ENCODE data around the gene NRTN.

Gene NRTN

DNA sequence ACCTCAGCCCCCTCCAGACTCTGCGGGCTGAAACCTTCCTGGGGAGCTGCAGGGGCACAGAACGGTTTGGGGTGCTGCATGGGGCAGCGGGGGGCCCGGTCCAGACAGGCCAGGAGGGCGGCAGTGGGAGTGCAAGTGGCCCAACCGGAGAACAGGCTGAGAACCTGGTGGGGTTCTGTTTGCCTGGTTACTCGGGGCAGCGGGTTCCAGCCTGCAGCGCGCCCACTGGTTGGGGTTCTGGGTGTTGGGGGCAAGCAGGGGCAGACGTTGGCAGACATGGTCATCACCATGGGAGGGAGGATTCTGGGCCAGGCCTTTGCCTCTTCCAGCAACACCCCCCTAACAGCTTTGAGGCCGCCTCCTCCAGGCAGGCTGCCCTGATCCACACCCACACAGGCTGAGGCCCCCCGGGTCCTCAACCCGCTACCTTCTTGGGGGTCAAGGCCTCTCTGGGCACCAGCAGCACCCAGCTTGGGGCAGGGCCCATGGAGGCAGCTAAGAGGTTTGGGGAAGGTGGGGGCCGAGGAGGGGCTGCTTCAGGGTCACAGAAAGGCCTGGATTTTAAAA lies 20.2 kb upstream of the NRTN start, which contains the start of gene PRR22:
TSS of gene PRR22 (minus strand) at position 166 of the 567 bp plus-strand sequence. CDS start at position 80, 86 bp downstream.
- H3K27ac ChIP-seq (ENCODE audit: low read depth, low read length) = no peak within 1 kb of the TSS
- no peak within 1 kb of the TSS for H3K4ac ChIP-seq (ENCODE audit: low read depth, low read length)
- H3K9ac ChIP-seq (ENCODE audit: low read length) = no peak within 1 kb of the TSS
- no peak within 1 kb of the TSS for H3K4me3 ChIP-seq (ENCODE audit: low read depth, low read length)
- no peak within 1 kb of the TSS for H2AK5ac ChIP-seq (ENCODE audit: low read length)
- H3K23ac ChIP-seq (ENCODE audit: low read length) = no peak within 1 kb of the TSS
- H2BK120ac ChIP-seq (ENCODE audit: insufficient read depth, low read length, poor library complexity) = no peak within 1 kb of the TSS
- H3K4me2 ChIP-seq (ENCODE audit: low read length) = no peak within 1 kb of the TSS
- no CpG with 5 or more reads among the region's 15 CpGs for WGBS (ENCODE audit: extremely low coverage, insufficient coverage, insufficient read length)
- peaks cover 4% of the 10 kb centered on the region for H3K9me3 ChIP-seq (ENCODE audit: insufficient read depth, low read depth, low read length)
- no peaks in the 10 kb centered on the region for H3K4me1 ChIP-seq (ENCODE audit: control insufficient read depth in 1 of 2, insufficient read depth in 2 of 2, low read length in 2 of 2)
- no peak within 1 kb of the TSS for H4K91ac ChIP-seq (ENCODE audit: low read depth, low read length)
- H4K8ac ChIP-seq (ENCODE audit: low read depth, low read length) = no peak within 1 kb of the TSS
- no peaks in the 10 kb centered on the region for H3K79me1 ChIP-seq (ENCODE audit: low read length)
- H2BK12ac ChIP-seq (ENCODE audit: low read length) = no peak within 1 kb of the TSS
- no peaks in the 10 kb centered on the region for H3K27me3 ChIP-seq (ENCODE audit: insufficient read depth, low read length)
- no peak for DNase-seq
- no peak within 1 kb of the TSS for H2BK5ac ChIP-seq (ENCODE audit: low read depth, low read length, poor library complexity)
- no peak within 1 kb of the TSS for H4K12ac ChIP-seq (ENCODE audit: low read depth, low read length)
- H3K14ac ChIP-seq (ENCODE audit: low read length) = no peak within 1 kb of the TSS
- no peaks in the 10 kb centered on the region for H3K79me2 ChIP-seq (ENCODE audit: control insufficient read depth, insufficient read depth, low read length, poor library complexity)
- H2AFZ ChIP-seq (ENCODE audit: insufficient read depth, low read length, poor library complexity) = no peak within 1 kb of the TSS
- H3K36me3 ChIP-seq (ENCODE audit: control insufficient read depth in 1 of 2, insufficient read depth in 2 of 2, low read length in 2 of 2) = peaks cover 55 to 56% of the 10 kb centered on the region in 2 experiments
- no peak within 1 kb of the TSS for H3K18ac ChIP-seq (ENCODE audit: low read length)

DNA sequence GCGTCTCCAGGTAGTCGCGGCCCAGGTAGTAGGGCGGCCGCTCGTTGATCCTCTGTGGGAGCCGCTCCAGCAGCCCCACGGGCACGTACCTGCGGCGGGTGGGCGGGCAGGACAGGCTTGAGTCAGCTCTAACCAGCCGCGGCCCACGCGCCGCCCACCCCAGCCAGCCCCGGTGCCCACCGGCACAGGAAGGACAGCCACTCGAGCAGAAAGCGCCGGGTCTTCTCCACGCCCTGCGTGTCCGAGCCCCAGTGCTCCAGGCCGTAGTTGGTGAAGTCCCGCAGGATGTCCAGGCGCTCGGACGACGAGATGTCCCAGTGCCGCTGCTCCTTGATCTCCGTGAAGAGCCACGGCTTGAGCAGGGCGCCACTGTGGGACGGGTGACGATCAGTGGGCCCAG lies 19.4 kb upstream of the NRTN start:
- no peaks in the 10 kb centered on the region for H3K79me2 ChIP-seq (ENCODE audit: control insufficient read depth, insufficient read depth, low read length, poor library complexity)
- H4K91ac ChIP-seq (ENCODE audit: low read depth, low read length) = no peak overlapping the region
- WGBS (ENCODE audit: extremely low coverage, insufficient coverage, insufficient read length) = no CpG with 5 or more reads among the region's 37 CpGs
- H2BK12ac ChIP-seq (ENCODE audit: low read length) = no peak overlapping the region
- H3K9ac ChIP-seq (ENCODE audit: low read length) = no peak overlapping the region
- H2AFZ ChIP-seq (ENCODE audit: insufficient read depth, low read length, poor library complexity) = no peak overlapping the region
- H4K8ac ChIP-seq (ENCODE audit: low read depth, low read length) = no peak overlapping the region
- H3K4me2 ChIP-seq (ENCODE audit: low read length) = no peak overlapping the region
- H3K4me1 ChIP-seq (ENCODE audit: control insufficient read depth in 1 of 2, insufficient read depth in 2 of 2, low read length in 2 of 2) = peaks cover 3 to 6% of the 10 kb centered on the region in 2 experiments
- no peak overlapping the region for H2AK5ac ChIP-seq (ENCODE audit: low read length)
- no peak overlapping the region for H4K12ac ChIP-seq (ENCODE audit: low read depth, low read length)
- H3K4ac ChIP-seq (ENCODE audit: low read depth, low read length) = no peak overlapping the region
- peaks cover 4% of the 10 kb centered on the region for H3K9me3 ChIP-seq (ENCODE audit: insufficient read depth, low read depth, low read length)
- no peak overlapping the region for H3K18ac ChIP-seq (ENCODE audit: low read length)
- no peaks in the 10 kb centered on the region for H3K27me3 ChIP-seq (ENCODE audit: insufficient read depth, low read length)
- H3K36me3 ChIP-seq (ENCODE audit: control insufficient read depth in 1 of 2, insufficient read depth in 2 of 2, low read length in 2 of 2) = peaks cover 59 to 61% of the 10 kb centered on the region in 2 experiments
- H3K79me1 ChIP-seq (ENCODE audit: low read length) = no peaks in the 10 kb centered on the region
- no peak overlapping the region for H2BK120ac ChIP-seq (ENCODE audit: insufficient read depth, low read length, poor library complexity)
- no peak overlapping the region for H2BK5ac ChIP-seq (ENCODE audit: low read depth, low read length, poor library complexity)
- H3K14ac ChIP-seq (ENCODE audit: low read length) = no peak overlapping the region
- no peak overlapping the region for H3K4me3 ChIP-seq (ENCODE audit: low read depth, low read length)
- H3K27ac ChIP-seq (ENCODE audit: low read depth, low read length) = no peak overlapping the region
- H3K23ac ChIP-seq (ENCODE audit: low read length) = no peak overlapping the region
- no peak for DNase-seq

DNA sequence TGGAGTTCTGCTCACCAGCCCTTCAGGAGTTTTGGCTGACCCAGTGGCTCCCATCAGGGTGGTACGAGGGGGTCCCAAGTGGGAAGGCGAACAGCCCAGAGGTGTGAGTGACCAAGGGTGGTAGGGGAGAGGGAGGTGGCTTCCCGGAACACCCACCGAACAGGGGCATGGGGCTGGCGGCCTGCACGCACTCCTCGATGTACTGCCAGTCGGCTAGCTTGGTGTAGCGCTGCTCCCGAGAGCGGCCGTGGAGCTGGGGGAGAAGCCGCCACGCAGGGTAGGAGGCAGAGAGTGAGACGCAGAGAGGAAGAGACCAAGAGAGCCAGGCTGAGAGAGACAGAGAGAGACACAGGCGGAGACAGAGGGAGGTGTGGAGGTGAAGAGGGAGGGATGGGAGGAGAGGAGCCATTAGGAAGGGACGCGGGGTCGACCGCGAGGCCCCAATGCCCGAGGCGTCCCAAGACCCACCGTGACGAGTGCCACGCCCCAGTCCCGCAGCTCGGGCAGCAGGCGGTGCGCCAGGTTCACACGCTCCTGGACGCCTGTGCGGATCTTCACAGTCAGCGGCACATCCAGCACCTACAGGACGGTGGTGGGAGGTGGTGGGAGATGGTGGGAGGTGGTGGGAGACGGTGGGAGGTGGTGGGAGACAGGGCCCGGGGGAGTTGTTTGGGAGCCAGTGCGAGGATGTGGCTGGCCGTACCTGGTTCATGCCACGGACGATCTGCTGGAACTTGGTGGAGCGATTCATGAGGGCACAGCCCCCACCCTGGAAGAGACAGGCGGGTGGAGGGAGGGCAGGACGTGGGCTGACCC lies 18.1 kb upstream of the NRTN start:
- H3K4me1 ChIP-seq (ENCODE audit: control insufficient read depth in 1 of 2, insufficient read depth in 2 of 2, low read length in 2 of 2) = peaks cover 3 to 6% of the 10 kb centered on the region in 2 experiments
- peaks cover 2% of the 10 kb centered on the region for H3K79me2 ChIP-seq (ENCODE audit: control insufficient read depth, insufficient read depth, low read length, poor library complexity)
- no peak overlapping the region for H3K4me2 ChIP-seq (ENCODE audit: low read length)
- H3K4me3 ChIP-seq (ENCODE audit: low read depth, low read length) = no peak overlapping the region
- H2BK120ac ChIP-seq (ENCODE audit: insufficient read depth, low read length, poor library complexity) = no peak overlapping the region
- peaks cover 5% of the 10 kb centered on the region for H3K9me3 ChIP-seq (ENCODE audit: insufficient read depth, low read depth, low read length)
- no peak overlapping the region for H2BK5ac ChIP-seq (ENCODE audit: low read depth, low read length, poor library complexity)
- no peak overlapping the region for H3K27ac ChIP-seq (ENCODE audit: low read depth, low read length)
- no peak overlapping the region for H3K4ac ChIP-seq (ENCODE audit: low read depth, low read length)
- peaks cover 4% of the 10 kb centered on the region for H3K79me1 ChIP-seq (ENCODE audit: low read length)
- H2AK5ac ChIP-seq (ENCODE audit: low read length) = no peak overlapping the region
- H3K23ac ChIP-seq (ENCODE audit: low read length) = no peak overlapping the region
- H3K14ac ChIP-seq (ENCODE audit: low read length) = no peak overlapping the region
- H3K18ac ChIP-seq (ENCODE audit: low read length) = no peak overlapping the region
- DNase-seq = no peak
- no peak overlapping the region for H2AFZ ChIP-seq (ENCODE audit: insufficient read depth, low read length, poor library complexity)
- no peaks in the 10 kb centered on the region for H3K27me3 ChIP-seq (ENCODE audit: insufficient read depth, low read length)
- H4K12ac ChIP-seq (ENCODE audit: low read depth, low read length) = no peak overlapping the region
- no CpG with 5 or more reads among the region's 44 CpGs for WGBS (ENCODE audit: extremely low coverage, insufficient coverage, insufficient read length)
- no peak overlapping the region for H4K8ac ChIP-seq (ENCODE audit: low read depth, low read length)
- H4K91ac ChIP-seq (ENCODE audit: low read depth, low read length) = no peak overlapping the region
- H3K36me3 ChIP-seq (ENCODE audit: control insufficient read depth in 1 of 2, insufficient read depth in 2 of 2, low read length in 2 of 2) = peaks cover 59 to 61% of the 10 kb centered on the region in 2 experiments
- no peak overlapping the region for H3K9ac ChIP-seq (ENCODE audit: low read length)
- H2BK12ac ChIP-seq (ENCODE audit: low read length) = no peak overlapping the region

DNA sequence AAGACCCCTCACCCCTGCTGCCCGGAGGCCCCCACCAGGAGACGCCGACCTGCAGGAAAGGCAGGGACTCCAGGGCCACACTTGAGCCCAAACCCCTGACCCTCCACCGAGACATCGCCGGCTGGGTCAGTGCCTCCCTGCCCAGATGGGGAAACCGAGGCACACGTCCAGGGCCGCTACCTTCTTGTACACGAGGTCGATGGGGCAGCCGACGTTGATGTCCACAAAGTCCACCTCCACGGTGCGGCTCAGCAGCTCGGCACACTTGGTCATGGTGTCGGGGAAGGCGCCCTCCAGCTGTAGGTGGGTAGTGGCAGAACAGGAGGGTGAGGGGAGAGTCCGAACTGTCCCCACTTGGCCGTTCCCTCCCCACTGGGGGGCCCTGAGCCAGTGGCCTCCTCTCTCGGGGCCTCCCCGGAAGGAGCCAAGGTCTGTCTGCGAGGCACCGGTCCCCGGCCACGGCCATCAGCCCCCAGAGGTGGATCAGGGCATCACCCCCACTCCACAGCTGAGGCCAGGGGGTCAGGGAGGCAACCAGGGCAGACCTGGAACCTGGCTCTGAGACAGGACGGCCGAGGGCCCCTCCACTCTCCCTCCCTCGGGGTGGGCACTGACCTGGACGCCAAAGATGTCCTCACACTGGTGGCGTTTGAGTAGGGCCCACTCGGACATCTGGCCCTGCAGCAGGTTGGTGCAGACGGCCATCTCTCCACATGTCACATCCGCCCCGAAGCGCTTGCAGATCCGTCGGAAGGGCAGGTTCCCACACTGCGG lies 17.3 kb upstream of the NRTN start:
- DNase-seq = no peak
- H3K9ac ChIP-seq (ENCODE audit: low read length) = no peak overlapping the region
- no peak overlapping the region for H3K14ac ChIP-seq (ENCODE audit: low read length)
- no peak overlapping the region for H3K23ac ChIP-seq (ENCODE audit: low read length)
- peaks cover 2% of the 10 kb centered on the region for H3K79me2 ChIP-seq (ENCODE audit: control insufficient read depth, insufficient read depth, low read length, poor library complexity)
- H4K12ac ChIP-seq (ENCODE audit: low read depth, low read length) = no peak overlapping the region
- H3K36me3 ChIP-seq (ENCODE audit: control insufficient read depth in 1 of 2, insufficient read depth in 2 of 2, low read length in 2 of 2) = peaks cover 59 to 61% of the 10 kb centered on the region in 2 experiments
- WGBS (ENCODE audit: extremely low coverage, insufficient coverage, insufficient read length) = no CpG with 5 or more reads among the region's 39 CpGs
- H2BK12ac ChIP-seq (ENCODE audit: low read length) = no peak overlapping the region
- no peak overlapping the region for H2BK5ac ChIP-seq (ENCODE audit: low read depth, low read length, poor library complexity)
- no peak overlapping the region for H3K27ac ChIP-seq (ENCODE audit: low read depth, low read length)
- H3K4me3 ChIP-seq (ENCODE audit: low read depth, low read length) = no peak overlapping the region
- no peak overlapping the region for H2AFZ ChIP-seq (ENCODE audit: insufficient read depth, low read length, poor library complexity)
- peaks cover 4% of the 10 kb centered on the region for H3K79me1 ChIP-seq (ENCODE audit: low read length)
- no peaks in the 10 kb centered on the region for H3K27me3 ChIP-seq (ENCODE audit: insufficient read depth, low read length)
- H3K9me3 ChIP-seq (ENCODE audit: insufficient read depth, low read depth, low read length) = peaks cover 5% of the 10 kb centered on the region
- peaks cover 3 to 6% of the 10 kb centered on the region in 2 experiments for H3K4me1 ChIP-seq (ENCODE audit: control insufficient read depth in 1 of 2, insufficient read depth in 2 of 2, low read length in 2 of 2)
- H3K18ac ChIP-seq (ENCODE audit: low read length) = no peak overlapping the region
- H3K4me2 ChIP-seq (ENCODE audit: low read length) = no peak overlapping the region
- no peak overlapping the region for H3K4ac ChIP-seq (ENCODE audit: low read depth, low read length)
- H4K8ac ChIP-seq (ENCODE audit: low read depth, low read length) = no peak overlapping the region
- H2AK5ac ChIP-seq (ENCODE audit: low read length) = no peak overlapping the region
- no peak overlapping the region for H2BK120ac ChIP-seq (ENCODE audit: insufficient read depth, low read length, poor library complexity)
- no peak overlapping the region for H4K91ac ChIP-seq (ENCODE audit: low read depth, low read length)
